ENCODE measurements around the gene NR2E3. TPM values are rescaled to one million over a fixed set of nuclear protein-coding genes. Genes with fewer than 3 reads are reported as not detected.

NR2E3 gene
- total RNA-seq, 1 donor from 2014 or later, result not detected

- ATAC-seq, result no peak
- DNase-seq (ENCODE audit: missing footprints), result no peak
- intact Hi-C loops (cut with DNase I), result loop anchor here (10.0 kb wide), 1 partner anchor 695 kb away; the partner anchor contains the start of gene THSD4
Measured at GRCh38 chr15:71809346-71809745, 1.0 kb upstream of the NR2E3 start.

GRCh38 chr15:71811036-71811736 is 832 bp downstream of the NR2E3 start:
- DNase-seq (ENCODE audit: missing footprints) (no peak), ATAC-seq (no peak)
- intact Hi-C loops (cut with DNase I), result no loop called here

- ATAC-seq, result no peak
- intact Hi-C loops (cut with DNase I), result no loop called here
- DNase-seq (ENCODE audit: missing footprints), result no peak
Measured at GRCh38 chr15:71811752-71812735, 1.7 kb downstream of the NR2E3 start.

- intact Hi-C loops (cut with DNase I), result no loop called here
- peak; percentile 68 for DNase-seq (ENCODE audit: missing footprints)
- ATAC-seq, result peak; percentile 82
Measured at GRCh38 chr15:71812966-71813722, 2.8 kb downstream of the NR2E3 start.

- intact Hi-C loops (cut with DNase I), result no loop called here
- DNase-seq (ENCODE audit: missing footprints) (no peak), ATAC-seq (no peak)
Measured at GRCh38 chr15:71813723-71814470, 3.5 kb downstream of the NR2E3 start.

- intact Hi-C loops (cut with DNase I), result no loop called here
- no peak for DNase-seq (ENCODE audit: missing footprints)
- ATAC-seq, result no peak
Measured at GRCh38 chr15:71815301-71815700, 4.9 kb downstream of the NR2E3 start.

GRCh38 chr15:71817351-71817750 is 7.0 kb downstream of the NR2E3 start:
- DNase-seq (ENCODE audit: missing footprints) (no peak), ATAC-seq (no peak)
- intact Hi-C loops (cut with DNase I), result no loop called here

- ATAC-seq (no peak), DNase-seq (ENCODE audit: missing footprints) (no peak)
- intact Hi-C loops (cut with DNase I), result no loop called here
Measured at GRCh38 chr15:71820127-71820526, 9.8 kb downstream of the NR2E3 start.

GRCh38 chr15:71821547-71822129 is 11.3 kb downstream of the NR2E3 start:
- DNase-seq (ENCODE audit: missing footprints) (no peak), ATAC-seq (no peak)
- intact Hi-C loops (cut with DNase I), result no loop called here

GRCh38 chr15:71822890-71823630 is 12.7 kb downstream of the NR2E3 start:
- no peak for ATAC-seq
- DNase-seq (ENCODE audit: missing footprints), result no peak
- intact Hi-C loops (cut with DNase I), result no loop called here

GRCh38 chr15:71823801-71824200 is 13.4 kb downstream of the NR2E3 start:
- ATAC-seq (no peak), DNase-seq (ENCODE audit: missing footprints) (no peak)
- intact Hi-C loops (cut with DNase I), result no loop called here

GRCh38 chr15:71825021-71825730 is 14.8 kb downstream of the NR2E3 start:
- ATAC-seq (no peak), DNase-seq (ENCODE audit: missing footprints) (no peak)
- intact Hi-C loops (cut with DNase I), result no loop called here

GRCh38 chr15:71826196-71826595 is 15.8 kb downstream of the NR2E3 start:
- ATAC-seq (no peak), DNase-seq (ENCODE audit: missing footprints) (no peak)
- intact Hi-C loops (cut with DNase I), result no loop called here

- ATAC-seq (no peak), DNase-seq (ENCODE audit: missing footprints) (no peak)
- intact Hi-C loops (cut with DNase I), result no loop called here
Measured at GRCh38 chr15:71830981-71831380, 20.6 kb downstream of the NR2E3 start.

- no peak for ATAC-seq
- intact Hi-C loops (cut with DNase I), result no loop called here
Measured at GRCh38 chr15:71841563-71841962, 31.2 kb downstream of the NR2E3 start.

GRCh38 chr15:71844916-71845315 is 34.6 kb downstream of the NR2E3 start:
- DNase-seq (ENCODE audit: missing footprints) (no peak), ATAC-seq (no peak)
- intact Hi-C loops (cut with DNase I), result no loop called here

More at GRCh38 chr15:71841563-71841962, 31.2 kb downstream of the NR2E3 start:
- no peak for DNase-seq (ENCODE audit: missing footprints)

- intact Hi-C loops (cut with DNase I), result no loop called here
- no peak for DNase-seq (ENCODE audit: missing footprints)
- no peak for ATAC-seq
Measured at GRCh38 chr15:71853543-71853942, 43.2 kb downstream of the NR2E3 start.

All from Right ventricle myocardium inferior (tissue), 1 donor.